PC-3 (cell line): ENCODE data around the gene STAT5B.

Source experiments
- CTCF ChIP-seq: fragments of 300-600 bp; sonication (generic); conservative IDR thresholded peaks from 2 replicates; pipeline ENCODE4 v1.5.1; 2017; ENCODE audit warnings: antibody characterized with exemption, low read depth, mild to moderate bottlenecking, low read length
- EZH2phosphoT487 ChIP-seq: fragments of 300-600 bp; sonication (generic); IDR thresholded peaks from 2 replicates; pipeline ENCODE4 v1.6.1; 2018; ENCODE audit warnings: mild to moderate bottlenecking, antibody characterized with exemption, low read length, borderline replicate concordance

GRCh38 chr17:42276609-42277341, 584 bp upstream of the STAT5B start:
- TF ChIP-seq CTCF (no peak), EZH2phosphoT487 (no peak)
